Muscle layer of colon (tissue), 2 donors: Measurements from ENCODE around the gene LUZP1.
A peak's percentile ranks its signal among the peaks of the same experiment; 100 is the strongest.

Source experiments
- H3K27ac ChIP-seq: one replicate; pipeline ENCODE4 v1.7.0; 2013; ENCODE audit warnings: low read depth, mild to moderate bottlenecking, low read length, moderate library complexity
- H3K27me3 ChIP-seq, 2 donors: one replicate each; pipeline ENCODE4 v1.7.0; 2013; ENCODE audit warnings: low read length in 2 of 2, mild to moderate bottlenecking in 2 of 2; ENCODE audit not compliant: insufficient read depth in 2 of 2, control insufficient read depth in 1 of 2
- H3K36me3 ChIP-seq: one replicate; pipeline ENCODE4 v1.7.0; 2013; ENCODE audit warnings: mild to moderate bottlenecking, low read length; ENCODE audit not compliant: insufficient read depth
- H3K4me1 ChIP-seq: one replicate; pipeline ENCODE4 v1.7.0; 2013; ENCODE audit warnings: mild to moderate bottlenecking, low read length; ENCODE audit not compliant: insufficient read depth
- H3K4me3 ChIP-seq, 2 donors: one replicate each; pipeline ENCODE4 v1.7.0; 2013; ENCODE audit warnings: low read length in 2 of 2, low read depth in 1 of 2, mild to moderate bottlenecking in 1 of 2, moderate library complexity in 1 of 2
- H3K9ac ChIP-seq: one replicate; pipeline ENCODE4 v1.7.0; 2013; ENCODE audit warnings: low read length
- H3K9me3 ChIP-seq: one replicate; pipeline ENCODE4 v1.7.0; 2013; ENCODE audit warnings: mild to moderate bottlenecking, low read length
- donor health status: abdominal sarcoma.
- donor health status: Adenocarcinoma of cecum.

The LUZP1 gene

DNA sequence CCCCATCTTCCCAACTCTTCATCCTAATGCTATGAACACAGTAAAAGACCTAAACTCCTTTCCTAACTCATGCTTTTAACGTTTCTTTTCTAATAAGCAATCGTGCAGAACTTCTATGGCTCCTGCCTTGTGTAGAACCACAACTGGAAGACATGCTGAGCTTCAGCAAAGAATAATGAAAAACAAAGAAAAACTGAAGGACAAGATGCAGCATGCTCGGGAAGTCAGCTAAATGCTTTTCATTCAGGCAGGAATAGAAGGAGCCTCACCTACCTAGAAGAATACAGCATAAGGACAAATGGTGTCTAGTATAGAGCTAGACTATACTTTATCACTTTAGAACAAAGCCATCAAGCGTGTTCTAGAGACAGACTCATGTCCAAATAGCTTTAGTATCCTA lies 45.9 kb downstream of the LUZP1 start:
- H3K27ac ChIP-seq, result no peak overlapping the region
- peak overlapping the region in 1 of 2 donors; percentile 2 for H3K4me3 ChIP-seq
- H3K9ac ChIP-seq, result no peak overlapping the region
- no peaks in the 10 kb centered on the region for H3K9me3 ChIP-seq
- H3K27me3 ChIP-seq, result no peaks in the 10 kb centered on the region
- H3K36me3 ChIP-seq, result no peaks in the 10 kb centered on the region
- H3K4me1 ChIP-seq, result peaks cover 31% of the 10 kb centered on the region

DNA sequence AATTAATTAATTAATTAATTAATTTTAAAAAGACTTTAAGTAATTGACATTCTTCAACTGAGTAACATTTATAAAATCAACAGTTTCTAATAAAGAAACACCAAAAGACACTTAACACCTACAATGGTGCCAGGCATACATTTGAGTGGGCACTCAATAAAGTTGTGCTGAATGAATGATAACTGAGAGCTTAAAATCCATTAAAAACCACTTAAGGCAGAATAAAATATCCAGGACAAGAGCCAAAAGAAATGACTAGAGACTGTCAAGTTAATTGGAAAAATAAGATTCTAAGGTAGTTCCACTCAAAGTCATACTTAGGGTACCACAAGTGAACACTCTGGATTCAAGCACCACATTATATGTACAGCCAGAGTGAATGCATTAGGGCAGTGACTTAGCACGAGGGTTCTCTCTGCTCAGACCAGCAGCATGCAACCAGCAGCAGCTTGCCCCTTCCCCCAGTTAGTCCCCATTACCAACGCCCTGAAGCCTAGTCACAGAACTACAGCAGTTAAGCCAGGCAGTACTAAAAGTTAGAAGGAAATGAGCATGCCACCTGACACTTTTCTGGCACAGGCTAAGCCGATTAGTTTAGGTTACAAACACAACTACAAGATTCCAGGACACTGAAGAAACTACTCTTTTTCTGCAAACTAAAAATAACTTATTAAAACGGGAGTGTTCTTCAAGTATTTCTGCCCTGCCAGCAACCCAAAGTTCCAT lies 46.5 kb downstream of the LUZP1 start:
- no peaks in the 10 kb centered on the region for H3K9me3 ChIP-seq
- no peak overlapping the region for H3K9ac ChIP-seq
- H3K27ac ChIP-seq, result no peak overlapping the region
- H3K27me3 ChIP-seq, result no peaks in the 10 kb centered on the region
- H3K4me1 ChIP-seq, result peaks cover 31% of the 10 kb centered on the region
- peak overlapping the region in 1 of 2 donors; percentile 2 for H3K4me3 ChIP-seq
- no peaks in the 10 kb centered on the region for H3K36me3 ChIP-seq

DNA sequence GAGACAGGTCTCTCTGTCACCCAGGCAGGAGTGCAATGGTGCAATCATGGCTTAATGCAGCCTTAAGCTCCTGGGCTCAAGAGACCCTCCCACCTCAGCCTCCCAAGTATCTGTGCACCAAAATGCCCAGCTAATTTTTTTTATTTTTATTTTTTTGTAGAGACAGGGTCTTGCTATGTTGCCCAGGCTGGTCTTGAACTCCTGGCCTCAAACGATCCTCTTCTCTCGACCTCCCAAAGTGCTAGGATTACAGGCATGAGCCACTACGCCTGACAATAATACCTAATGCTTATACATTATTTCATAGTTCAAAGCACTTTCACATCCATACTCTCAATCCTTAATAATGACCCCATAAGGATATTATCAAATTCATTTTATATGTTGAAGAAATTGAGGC lies 48.3 kb downstream of the LUZP1 start:
- Histone ChIP-seq H3K9me3 (no peaks in the 10 kb centered on the region), H3K4me1 (peaks cover 35% of the 10 kb centered on the region), H3K27me3 (no peaks in the 10 kb centered on the region), H3K36me3 (no peaks in the 10 kb centered on the region), H3K27ac (no peak overlapping the region), H3K9ac (no peak overlapping the region), H3K4me3 (no peak overlapping the region)

DNA sequence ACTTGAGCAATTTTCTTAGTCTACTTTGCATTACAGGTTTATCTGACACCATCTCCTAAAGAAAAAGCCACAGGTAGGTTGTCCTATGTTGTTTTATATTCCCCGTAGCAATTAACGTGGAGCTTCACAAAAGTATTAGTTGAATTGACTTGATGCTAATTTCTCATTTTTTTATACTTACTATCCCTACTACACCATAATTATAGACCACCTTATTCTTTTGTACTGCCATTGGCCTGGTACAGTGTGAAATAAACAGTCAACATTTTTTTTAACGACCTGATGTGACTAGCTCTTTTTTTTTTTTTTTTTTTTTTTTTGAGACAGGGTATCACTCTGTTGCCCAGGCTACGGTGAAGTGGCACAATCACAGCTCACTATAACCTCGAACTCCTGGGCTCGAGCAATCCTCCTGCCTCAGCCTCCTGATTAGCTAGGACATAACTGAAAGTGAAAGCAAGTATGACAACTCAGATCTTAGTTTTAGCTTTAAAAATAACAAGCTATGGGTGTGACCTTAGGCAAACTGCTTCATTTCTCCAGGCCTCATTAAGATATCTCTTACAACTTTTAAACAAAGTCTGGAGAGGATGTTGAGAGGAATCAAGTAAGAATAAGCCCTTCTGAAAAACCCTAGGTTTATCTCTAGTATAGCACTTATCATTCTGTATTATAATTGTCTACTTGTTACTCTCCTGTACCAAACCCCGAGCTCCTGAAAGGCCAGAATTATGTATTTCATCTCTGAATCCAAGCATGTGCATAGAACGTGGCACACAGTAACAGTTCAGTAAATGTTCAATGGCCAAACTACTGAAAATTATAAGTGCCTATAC lies 49.5 kb downstream of the LUZP1 start:
- no peaks in the 10 kb centered on the region for H3K9me3 ChIP-seq
- no peak overlapping the region for H3K4me3 ChIP-seq
- H3K9ac ChIP-seq, result no peak overlapping the region
- no peaks in the 10 kb centered on the region for H3K36me3 ChIP-seq
- H3K27me3 ChIP-seq, result no peaks in the 10 kb centered on the region
- H3K4me1 ChIP-seq, result peaks cover 46% of the 10 kb centered on the region
- no peak overlapping the region for H3K27ac ChIP-seq

DNA sequence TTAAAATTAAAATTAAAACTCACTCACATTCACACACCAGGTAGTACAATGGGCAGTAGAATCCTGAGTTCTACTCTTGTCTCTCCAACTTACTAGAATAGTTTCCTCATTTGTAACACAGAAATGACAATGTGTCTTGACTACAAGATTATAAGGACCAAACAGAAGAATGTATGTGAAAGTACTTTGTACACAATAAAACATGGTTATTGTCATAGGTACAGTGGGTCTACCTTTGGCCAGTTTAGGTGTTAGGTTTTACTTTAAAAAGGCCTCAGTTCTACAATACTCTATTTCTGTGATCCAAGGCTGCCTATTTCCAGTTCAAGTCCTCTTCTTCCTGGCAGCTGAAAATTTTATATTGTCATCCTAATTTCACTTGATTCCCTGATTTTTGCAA lies 50.2 kb downstream of the LUZP1 start:
- H3K4me3 ChIP-seq, result no peak overlapping the region
- no peaks in the 10 kb centered on the region for H3K36me3 ChIP-seq
- no peaks in the 10 kb centered on the region for H3K27me3 ChIP-seq
- H3K4me1 ChIP-seq, result peaks cover 42% of the 10 kb centered on the region
- no peak overlapping the region for H3K9ac ChIP-seq
- H3K27ac ChIP-seq, result no peak overlapping the region
- H3K9me3 ChIP-seq, result no peaks in the 10 kb centered on the region

DNA sequence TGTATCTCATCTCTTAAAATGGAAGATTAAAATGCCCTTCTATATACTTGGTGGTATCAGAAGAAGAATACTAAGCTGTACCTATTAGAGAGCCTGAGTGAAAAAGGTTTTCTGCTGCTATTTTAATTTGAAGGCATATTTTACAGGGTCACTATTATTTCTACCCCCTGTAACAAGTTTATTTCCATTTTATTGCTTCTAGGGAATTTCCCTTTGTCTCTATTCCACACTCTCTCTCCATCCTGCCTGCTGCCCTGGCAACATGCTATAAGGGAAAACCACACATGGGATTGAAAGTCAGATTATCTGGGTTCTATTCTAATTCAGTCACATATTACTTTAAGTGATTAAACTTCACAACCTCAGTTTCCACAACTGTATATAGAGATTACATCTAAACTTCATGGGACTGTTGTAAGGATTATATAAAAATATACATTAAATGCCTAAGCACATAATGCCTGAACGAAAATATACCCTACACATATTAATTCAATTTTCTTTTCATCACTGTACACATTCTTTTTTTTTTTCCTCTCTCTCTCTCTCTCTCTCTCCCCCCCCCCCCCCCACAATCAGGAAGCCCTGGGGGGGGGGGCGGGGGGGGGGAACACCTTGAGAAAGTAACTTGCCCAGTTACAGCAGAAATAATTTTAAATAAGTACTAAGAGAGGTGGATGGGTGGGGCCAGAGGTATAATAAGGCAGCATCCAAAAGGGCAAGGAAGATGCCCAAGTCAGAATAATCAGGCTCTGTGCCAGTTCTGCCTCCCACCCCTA lies 51.5 kb downstream of the LUZP1 start:
- Histone ChIP-seq H3K9ac (no peak overlapping the region), H3K9me3 (no peaks in the 10 kb centered on the region), H3K4me3 (no peak overlapping the region), H3K4me1 (peaks cover 37% of the 10 kb centered on the region), H3K36me3 (no peaks in the 10 kb centered on the region), H3K27ac (no peak overlapping the region), H3K27me3 (no peaks in the 10 kb centered on the region)

DNA sequence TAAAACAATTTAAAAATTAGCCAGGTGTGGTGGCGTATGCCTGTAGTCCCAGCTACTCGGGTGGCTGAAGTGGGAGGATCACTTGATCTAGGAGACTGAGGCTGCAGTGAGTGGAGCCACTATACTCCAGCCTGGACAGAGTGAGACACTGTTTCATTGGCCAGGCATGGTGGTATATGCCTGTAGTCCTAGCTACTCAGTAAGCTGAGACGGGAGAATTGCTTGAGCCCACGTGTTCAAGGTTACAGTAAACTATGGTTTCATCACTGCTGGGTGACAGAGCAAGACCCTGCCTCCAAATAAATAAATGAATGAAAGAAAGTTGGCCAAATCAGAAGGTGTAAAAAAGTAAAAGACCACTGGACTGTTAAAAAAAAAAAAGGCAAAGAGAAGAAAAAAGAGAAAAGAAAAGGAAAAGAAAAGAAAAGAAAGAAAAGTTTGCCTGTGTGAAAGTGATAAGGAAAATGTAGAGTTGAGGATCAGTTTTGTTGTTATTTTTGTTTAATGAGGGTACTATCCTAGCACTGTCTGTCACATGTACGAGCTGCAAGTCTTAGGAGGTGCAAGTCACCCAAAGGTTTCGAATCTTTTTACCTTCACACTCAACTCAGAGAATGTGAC lies 52.3 kb downstream of the LUZP1 start:
- Histone ChIP-seq H3K4me1 (peaks cover 36% of the 10 kb centered on the region), H3K9me3 (no peaks in the 10 kb centered on the region), H3K9ac (no peak overlapping the region), H3K27me3 (no peaks in the 10 kb centered on the region), H3K36me3 (no peaks in the 10 kb centered on the region), H3K4me3 (no peak overlapping the region), H3K27ac (no peak overlapping the region)

DNA sequence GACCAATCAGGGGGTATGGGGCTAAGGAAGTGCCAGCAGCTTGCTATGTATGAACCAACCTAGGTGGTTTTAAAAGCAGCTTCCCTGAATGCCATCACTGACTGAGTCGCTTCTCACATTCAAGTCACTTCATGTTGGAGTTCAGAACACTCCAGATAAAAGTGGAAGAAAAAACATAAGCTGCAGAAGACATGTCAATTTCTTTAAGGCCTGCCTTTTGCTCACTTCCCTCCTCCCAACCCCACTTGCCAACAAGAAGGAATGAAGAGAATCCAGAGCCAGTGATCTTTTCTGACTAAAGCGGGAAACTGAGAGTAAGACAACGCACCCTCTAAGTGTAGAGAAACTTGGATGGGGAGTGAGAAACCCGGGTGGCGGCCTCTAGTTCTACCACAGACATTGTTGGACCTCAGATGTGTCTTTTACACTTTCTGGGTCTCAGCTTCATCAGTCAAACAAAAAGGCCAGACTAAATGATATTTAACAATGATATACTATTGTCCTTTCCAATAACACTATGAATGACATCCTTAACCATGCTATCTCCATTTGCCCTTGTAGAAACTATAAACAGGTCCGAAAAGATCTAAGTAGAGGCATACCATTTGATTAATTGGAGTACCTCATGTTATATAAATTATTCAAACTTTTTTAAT lies 54.1 kb downstream of the LUZP1 start:
- no peaks in the 10 kb centered on the region for H3K36me3 ChIP-seq
- no peak overlapping the region for H3K9ac ChIP-seq
- H3K9me3 ChIP-seq, result no peaks in the 10 kb centered on the region
- H3K27ac ChIP-seq, result no peak overlapping the region
- no peaks in the 10 kb centered on the region for H3K27me3 ChIP-seq
- H3K4me1 ChIP-seq, result peaks cover 33% of the 10 kb centered on the region
- no peak overlapping the region for H3K4me3 ChIP-seq

DNA sequence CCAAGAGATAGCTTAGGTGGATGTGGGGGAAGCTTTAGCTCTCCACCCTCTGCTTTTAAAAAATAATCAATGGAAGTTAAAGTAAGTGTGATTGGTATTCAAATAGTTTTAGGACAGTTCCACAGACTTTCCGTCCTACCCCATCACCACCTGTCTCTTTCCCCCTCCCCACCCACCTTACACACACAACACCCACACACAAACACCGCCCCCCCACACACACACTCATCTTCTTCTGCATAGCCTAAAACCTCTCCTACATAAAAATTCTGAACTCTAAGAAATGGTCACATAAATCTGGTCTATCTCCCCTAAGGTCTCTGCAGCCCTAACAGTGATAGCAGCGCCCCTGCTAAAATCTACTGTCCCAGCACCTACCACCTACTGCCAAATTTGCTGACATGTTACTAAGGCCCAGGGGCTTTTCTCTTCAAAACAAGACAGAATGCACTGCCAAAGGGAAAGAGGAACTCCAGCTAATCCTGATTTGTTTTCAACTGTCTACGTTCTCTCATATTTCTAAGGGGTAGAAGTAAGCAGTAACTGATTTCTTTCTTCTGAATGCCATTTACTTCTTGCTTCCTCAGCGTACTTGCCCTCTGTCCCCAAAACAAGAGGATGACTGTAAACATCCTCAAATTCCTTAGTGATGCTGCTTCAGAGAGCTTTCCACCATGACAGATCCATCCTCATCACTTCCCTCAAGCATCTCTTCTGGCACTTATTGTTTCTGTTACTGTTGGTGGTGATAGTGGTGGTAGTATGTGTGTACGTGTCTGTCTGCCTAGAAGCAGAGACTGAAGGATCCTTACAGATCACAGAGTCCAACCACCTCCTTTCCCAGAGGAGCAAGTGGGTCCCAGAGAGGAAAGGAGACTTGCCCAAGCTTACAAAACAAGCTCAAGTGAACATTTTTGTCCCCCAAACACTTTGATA lies 56.8 kb downstream of the LUZP1 start:
- Histone ChIP-seq H3K9me3 (no peaks in the 10 kb centered on the region), H3K27me3 (no peaks in the 10 kb centered on the region), H3K4me3 (no peak overlapping the region), H3K36me3 (peaks cover 19% of the 10 kb centered on the region), H3K4me1 (peaks cover 24% of the 10 kb centered on the region), H3K27ac (no peak overlapping the region), H3K9ac (no peak overlapping the region)

DNA sequence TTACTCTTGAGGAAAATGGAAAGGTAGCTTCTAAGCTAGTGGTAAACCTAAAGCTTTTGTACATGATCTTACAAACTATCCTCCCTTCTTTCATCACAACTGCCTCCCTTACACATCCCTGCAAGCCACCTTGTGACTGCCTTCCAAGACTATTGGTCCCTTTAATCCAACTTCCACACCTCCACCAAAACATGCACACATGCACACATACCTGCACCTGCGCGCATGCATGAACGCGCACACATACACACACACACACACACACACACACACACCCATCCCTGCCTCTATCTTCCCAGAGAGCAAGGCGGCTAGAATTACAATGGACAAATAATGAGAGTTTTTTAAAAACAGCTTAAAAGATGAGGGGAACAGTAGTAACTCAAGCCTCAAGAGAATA lies 58.3 kb downstream of the LUZP1 start:
- peaks cover 20% of the 10 kb centered on the region for H3K4me1 ChIP-seq
- H3K36me3 ChIP-seq, result peaks cover 23% of the 10 kb centered on the region
- no peak overlapping the region for H3K4me3 ChIP-seq
- no peaks in the 10 kb centered on the region for H3K27me3 ChIP-seq
- H3K9ac ChIP-seq, result no peak overlapping the region
- no peak overlapping the region for H3K27ac ChIP-seq
- no peaks in the 10 kb centered on the region for H3K9me3 ChIP-seq
